Kidney tubule cell (primary cell): Measurements from ENCODE around the gene SIK2.
"Not testable (repeated sequence)": the region's sequence is repeated elsewhere in the genome, so short reads cannot be mapped to it uniquely, and the experiment has no call there.

ENCODE experiments used
- DNase-seq: peaks from one replicate; pipeline ENCODE4 v3.0.0-alpha.2; 2018; ENCODE audit warnings: low spot score

SIK2 gene

GRCh38 chr11:111761036-111761435 is 158.8 kb downstream of the SIK2 start:
- DNase-seq, result no peak

GRCh38 chr11:111762526-111762925 is 160.3 kb downstream of the SIK2 start:
- no peak for DNase-seq

- DNase-seq, result no peak
These were observed 160.9 kb downstream of the SIK2 start for GRCh38 chr11:111762981-111763643.

GRCh38 chr11:111764621-111765020 is 162.4 kb downstream of the SIK2 start:
- peak; percentile 15 for DNase-seq

GRCh38 chr11:111765320-111765983 is 163.2 kb downstream of the SIK2 start:
- DNase-seq, result peak; percentile 32

GRCh38 chr11:111765984-111766833 is 164.0 kb downstream of the SIK2 start, which contains the start of gene PPP2R1B:
PPP2R1B (minus strand) TSS chr11:111766389; CDS start chr11:111766361, 28 bp downstream.
- peak; percentile 83 for DNase-seq

GRCh38 chr11:111766834-111767142 is 164.5 kb downstream of the SIK2 start:
- DNase-seq, result no peak

GRCh38 chr11:111770581-111771134 is 168.4 kb downstream of the SIK2 start:
- DNase-seq, result peak; percentile 20

- not testable (repeated sequence) for DNase-seq
These were observed 169.0 kb downstream of the SIK2 start for GRCh38 chr11:111771205-111771604.

- no peak for DNase-seq
These were observed 170.3 kb downstream of the SIK2 start for GRCh38 chr11:111772535-111772934.

- DNase-seq, result no peak
These were observed 172.9 kb downstream of the SIK2 start for GRCh38 chr11:111774955-111775710.

- DNase-seq, result no peak
These were observed 174.3 kb downstream of the SIK2 start for GRCh38 chr11:111776398-111777093.

GRCh38 chr11:111777094-111778046 is 175.1 kb downstream of the SIK2 start:
- DNase-seq, result peak; percentile 75

- DNase-seq, result peak; percentile 55
These were observed 175.9 kb downstream of the SIK2 start for GRCh38 chr11:111778047-111778558.

- no peak for DNase-seq
These were observed 176.9 kb downstream of the SIK2 start for GRCh38 chr11:111779118-111779517.
